Measurements from ENCODE around the gene CCL8. TPM values are rescaled to one million over a fixed set of nuclear protein-coding genes. Genes with fewer than 3 reads are reported as not detected.

The CCL8 gene
- total and polyA plus RNA-seq, 3 donors from 2014 or later = 0.39 to 5.0 (median 0.56) TPM

GRCh38 chr17:34285286-34285792 is 33.9 kb upstream of the CCL8 start, which contains the start of gene CCL11:
TSS of gene CCL11 (plus strand) at chr17:34285742. CDS start at chr17:34285809, 67 bp downstream.
- TF ChIP-seq, protein P1, sequence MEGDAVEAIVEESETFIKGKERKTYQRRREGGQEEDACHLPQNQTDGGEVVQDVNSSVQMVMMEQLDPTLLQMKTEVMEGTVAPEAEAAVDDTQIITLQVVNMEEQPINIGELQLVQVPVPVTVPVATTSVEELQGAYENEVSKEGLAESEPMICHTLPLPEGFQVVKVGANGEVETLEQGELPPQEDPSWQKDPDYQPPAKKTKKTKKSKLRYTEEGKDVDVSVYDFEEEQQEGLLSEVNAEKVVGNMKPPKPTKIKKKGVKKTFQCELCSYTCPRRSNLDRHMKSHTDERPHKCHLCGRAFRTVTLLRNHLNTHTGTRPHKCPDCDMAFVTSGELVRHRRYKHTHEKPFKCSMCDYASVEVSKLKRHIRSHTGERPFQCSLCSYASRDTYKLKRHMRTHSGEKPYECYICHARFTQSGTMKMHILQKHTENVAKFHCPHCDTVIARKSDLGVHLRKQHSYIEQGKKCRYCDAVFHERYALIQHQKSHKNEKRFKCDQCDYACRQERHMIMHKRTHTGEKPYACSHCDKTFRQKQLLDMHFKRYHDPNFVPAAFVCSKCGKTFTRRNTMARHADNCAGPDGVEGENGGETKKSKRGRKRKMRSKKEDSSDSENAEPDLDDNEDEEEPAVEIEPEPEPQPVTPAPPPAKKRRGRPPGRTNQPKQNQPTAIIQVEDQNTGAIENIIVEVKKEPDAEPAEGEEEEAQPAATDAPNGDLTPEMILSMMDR (IDR thresholded peaks at IDR 0.05) = no peak
- WGBS, 2 donors = 75 to 81% methylated on average over 4 of the region's 4 CpGs
- H3K4me1 ChIP-seq = no peaks in the 10 kb centered on the region
- H3K9me3 ChIP-seq = no peaks in the 10 kb centered on the region
- no peak within 1 kb of the TSS for H3K27ac ChIP-seq
- H3K4me3 ChIP-seq = no peak within 1 kb of the TSS
- intact Hi-C loops (cut with DNase I; ENCODE audit: low total_unique reads) = no loop called here
- no peak for DNase-seq
- H3K27me3 ChIP-seq = no peaks in the 10 kb centered on the region
- no peaks in the 10 kb centered on the region for H3K36me3 ChIP-seq (ENCODE audit: low read depth, missing control alignments)

- no peaks in the 10 kb centered on the region for H3K27me3 ChIP-seq
- no peak overlapping the region for H3K4me3 ChIP-seq
- H3K9me3 ChIP-seq = no peaks in the 10 kb centered on the region
- intact Hi-C loops (cut with DNase I; ENCODE audit: low total_unique reads) = no loop called here
- H3K4me1 ChIP-seq = no peaks in the 10 kb centered on the region
- TF ChIP-seq, protein P1 (IDR thresholded peaks at IDR 0.05) = no peak
- TF ChIP-seq POLR2A (IDR thresholded peaks at IDR 0.05) = no peak
- no peaks in the 10 kb centered on the region for H3K36me3 ChIP-seq (ENCODE audit: low read depth, missing control alignments)
- no peak for DNase-seq
- 53 to 60% methylated on average over 2 of the region's 2 CpGs for WGBS, 2 donors
- H3K27ac ChIP-seq = no peak overlapping the region
Measured at GRCh38 chr17:34287875-34288274, 31.4 kb upstream of the CCL8 start.

GRCh38 chr17:34290586-34290985 is 28.6 kb upstream of the CCL8 start:
- no peak for DNase-seq
- Histone ChIP-seq H3K9me3 (no peaks in the 10 kb centered on the region), H3K27me3 (no peaks in the 10 kb centered on the region), H3K4me1 (no peaks in the 10 kb centered on the region), H3K36me3 (ENCODE audit: low read depth, missing control alignments) (no peaks in the 10 kb centered on the region), H3K27ac (no peak overlapping the region), H3K4me3 (no peak overlapping the region)
- WGBS, 2 donors = 79 to 81% methylated on average over 4 of the region's 4 CpGs
- intact Hi-C loops (cut with DNase I; ENCODE audit: low total_unique reads) = no loop called here
- TF ChIP-seq, protein P1 (IDR thresholded peaks at IDR 0.05) = no peak
- no peak for TF ChIP-seq POLR2A (IDR thresholded peaks at IDR 0.05)

GRCh38 chr17:34291721-34292348 is 27.4 kb upstream of the CCL8 start:
- intact Hi-C loops (cut with DNase I; ENCODE audit: low total_unique reads) = no loop called here

More at GRCh38 chr17:34291721-34292348, 27.4 kb upstream of the CCL8 start:
- H3K27me3 ChIP-seq = no peaks in the 10 kb centered on the region
- no peaks in the 10 kb centered on the region for H3K9me3 ChIP-seq
- TF ChIP-seq, protein P1 (IDR thresholded peaks at IDR 0.05) = no peak
- no peak for TF ChIP-seq POLR2A (IDR thresholded peaks at IDR 0.05)
- no peaks in the 10 kb centered on the region for H3K36me3 ChIP-seq (ENCODE audit: low read depth, missing control alignments)
- no peak for DNase-seq
- no peak overlapping the region for H3K4me3 ChIP-seq
- no peak overlapping the region for H3K27ac ChIP-seq
- 90 to 95% methylated on average over 6 of the region's 6 CpGs for WGBS, 2 donors
- no peaks in the 10 kb centered on the region for H3K4me1 ChIP-seq

Measured in testis (tissue), 3 donors.